Measurements from ENCODE around the gene ZFPM1. TPM values are rescaled to one million over a fixed set of nuclear protein-coding genes. Genes with fewer than 3 reads are reported as not detected.

Gene ZFPM1
- total RNA-seq, 1 experiment from 2014 or later, result 1.1 TPM

DNA sequence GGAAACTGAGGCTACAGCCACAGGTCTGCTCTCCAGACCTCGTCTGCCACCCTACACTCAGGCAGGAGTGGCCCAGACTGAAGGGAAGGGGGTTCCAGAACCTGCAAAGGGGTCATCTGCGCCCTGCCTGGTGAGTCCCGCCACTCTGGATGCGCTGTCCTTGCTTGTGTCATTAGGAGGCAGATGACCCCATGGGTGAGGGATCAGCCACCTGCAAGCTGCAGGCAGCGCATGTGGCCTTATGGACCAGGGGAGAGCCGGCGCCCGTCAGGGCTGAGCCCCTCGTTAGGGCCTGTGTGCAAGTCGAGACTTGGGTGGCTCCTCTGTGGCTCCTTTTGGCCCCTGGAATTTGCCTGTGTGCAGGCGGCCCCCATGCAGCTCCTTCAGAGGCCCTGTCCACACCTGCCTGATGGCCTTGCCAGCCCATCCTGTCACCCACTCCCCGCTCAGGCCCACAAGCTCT is 5.7 kb downstream of the ZFPM1 start:
- DNase-seq, result no peak
- Histone ChIP-seq H3K4me3 (ENCODE audit: insufficient read depth, low read depth, low read length) (no peak overlapping the region), H3K36me3 (replicated peaks; ENCODE audit: control insufficient read depth, insufficient read depth, low read length) (no peaks in the 10 kb centered on the region), H3K27me3 (ENCODE audit: control insufficient read depth, insufficient read depth, low read length) (peaks cover 26% of the 10 kb centered on the region)

DNA sequence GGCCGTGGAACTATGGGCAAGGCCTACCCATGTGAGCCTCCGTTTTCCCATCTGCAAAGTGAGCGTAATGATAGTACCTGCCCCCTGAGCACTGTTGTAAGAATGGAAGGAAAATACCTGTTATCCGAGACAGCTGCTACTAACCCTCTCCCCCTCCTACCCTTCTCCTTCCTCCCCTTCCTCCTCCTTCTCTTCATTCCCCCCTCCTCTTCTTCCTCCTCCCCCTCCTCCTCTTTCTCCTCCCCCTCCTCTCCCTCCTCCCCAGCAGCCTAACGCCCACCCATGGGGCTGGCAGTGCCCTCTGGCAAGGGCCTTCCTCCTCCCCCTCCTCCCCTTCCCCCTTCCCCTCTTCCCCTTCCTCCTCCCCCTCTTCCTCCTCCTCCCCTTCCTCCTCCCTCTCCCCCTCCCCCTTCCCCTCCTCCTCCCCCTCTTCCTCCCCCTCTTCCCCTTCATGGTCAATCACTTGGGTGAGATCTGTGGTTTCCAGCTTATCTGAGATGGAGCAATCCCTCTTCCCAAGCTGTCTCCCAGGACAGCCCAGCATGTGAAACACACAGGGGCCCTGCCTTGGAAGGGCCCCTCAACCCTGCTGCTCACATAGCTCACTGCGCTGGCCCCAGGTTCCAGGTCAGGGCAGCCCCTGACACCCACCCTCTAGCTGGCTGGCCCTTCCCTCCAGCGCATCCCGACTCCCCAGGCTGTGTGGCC is 6.4 kb downstream of the ZFPM1 start:
- Histone ChIP-seq H3K4me3 (ENCODE audit: insufficient read depth, low read depth, low read length) (no peak overlapping the region), H3K36me3 (replicated peaks; ENCODE audit: control insufficient read depth, insufficient read depth, low read length) (no peaks in the 10 kb centered on the region), H3K27me3 (ENCODE audit: control insufficient read depth, insufficient read depth, low read length) (peaks cover 19% of the 10 kb centered on the region)
- DNase-seq, result no peak

DNA sequence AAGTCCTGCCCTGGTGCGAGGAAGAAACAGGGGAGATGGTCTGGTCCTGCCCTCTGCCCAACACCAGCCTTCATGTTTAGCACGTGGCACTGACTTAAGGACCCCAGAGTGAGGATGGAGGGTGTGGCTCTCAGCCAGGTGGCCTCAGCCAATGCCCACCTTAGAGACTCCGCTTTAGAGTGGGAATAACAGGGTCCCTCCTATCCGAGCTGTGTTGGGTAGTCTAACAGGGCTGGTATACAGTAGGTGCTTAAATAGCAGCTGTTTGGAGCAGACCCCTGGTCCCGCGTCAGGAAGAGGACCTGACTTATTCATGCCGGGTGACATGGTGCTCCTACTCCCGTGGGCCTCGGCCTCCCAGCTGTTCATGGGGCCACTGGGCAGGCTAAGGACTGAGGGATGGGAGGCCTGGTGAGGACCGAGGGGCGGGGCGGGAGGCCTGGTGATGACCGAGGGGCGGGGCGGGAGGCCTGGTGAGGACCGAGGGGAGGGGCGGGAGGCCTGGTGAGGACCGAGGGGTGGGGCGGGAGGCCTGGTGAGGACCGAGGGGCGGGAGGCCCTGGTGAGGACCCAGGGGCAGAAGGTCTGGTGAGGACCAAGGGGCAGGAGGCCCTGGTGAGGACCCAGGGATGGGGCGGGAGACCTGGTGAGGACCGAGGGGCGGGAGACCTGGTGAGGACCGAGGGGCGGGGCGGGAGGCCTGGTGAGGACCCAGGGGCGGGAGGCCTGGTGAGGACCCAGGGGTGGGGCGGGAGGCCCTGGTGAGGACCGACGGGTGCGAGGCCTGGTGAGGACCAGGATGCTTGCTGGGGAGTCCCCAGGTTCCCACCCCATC is 7.6 kb downstream of the ZFPM1 start:
- no peak for DNase-seq
- Histone ChIP-seq H3K36me3 (replicated peaks; ENCODE audit: control insufficient read depth, insufficient read depth, low read length) (no peaks in the 10 kb centered on the region), H3K27me3 (ENCODE audit: control insufficient read depth, insufficient read depth, low read length) (peaks cover 11% of the 10 kb centered on the region), H3K4me3 (ENCODE audit: insufficient read depth, low read depth, low read length) (no peak overlapping the region)

DNA sequence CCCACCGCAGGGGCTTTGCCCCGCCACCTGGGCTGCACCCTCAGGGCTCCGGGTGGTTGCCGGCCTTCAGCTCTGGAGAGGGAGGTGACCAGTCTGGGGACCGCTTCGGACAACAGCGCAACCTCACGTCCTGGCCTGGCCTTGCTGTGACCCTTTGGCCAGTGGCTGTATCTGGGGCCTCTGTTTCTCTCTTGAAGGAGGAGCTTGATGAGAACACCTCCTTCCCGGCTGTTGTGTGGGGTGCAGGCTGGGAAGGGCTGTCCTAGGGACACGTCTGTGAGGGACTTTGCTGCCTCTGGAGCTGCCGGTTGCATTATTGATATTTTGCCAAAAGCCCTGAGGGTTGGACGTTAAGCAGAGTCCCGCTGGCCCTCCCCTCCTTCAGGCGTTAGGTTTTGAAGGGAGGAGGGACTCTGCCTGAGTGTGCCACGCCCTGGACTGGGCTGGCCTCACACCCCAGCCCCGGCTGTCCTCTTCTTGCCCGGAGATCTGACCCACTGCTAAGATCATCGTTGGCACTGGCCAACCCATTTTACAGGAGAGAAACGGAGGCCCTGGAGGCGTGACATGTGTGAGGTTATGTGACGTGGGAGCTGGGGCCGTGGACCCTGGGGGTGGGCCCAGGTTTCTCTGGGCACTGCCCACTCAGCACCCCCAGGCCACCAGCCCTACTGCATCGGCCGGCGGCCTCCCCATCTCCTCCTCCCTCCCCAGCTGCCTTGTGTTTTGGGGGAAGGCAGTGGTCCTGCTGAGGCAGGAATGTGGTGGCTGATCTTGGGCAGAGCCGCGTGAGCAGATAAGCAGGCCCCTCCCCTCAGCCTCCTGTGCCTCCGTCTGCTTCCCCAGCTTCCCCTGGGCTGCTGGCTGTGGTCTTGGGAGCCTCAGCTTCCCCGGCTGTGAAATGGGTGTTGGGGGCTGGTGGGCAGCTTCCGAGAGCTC is 8.5 kb downstream of the ZFPM1 start:
- H3K4me3 ChIP-seq (ENCODE audit: insufficient read depth, low read depth, low read length), result no peak overlapping the region
- no peaks in the 10 kb centered on the region for H3K36me3 ChIP-seq (replicated peaks; ENCODE audit: control insufficient read depth, insufficient read depth, low read length)
- peak; percentile 96 for DNase-seq
- H3K27me3 ChIP-seq (ENCODE audit: control insufficient read depth, insufficient read depth, low read length), result peaks cover 2% of the 10 kb centered on the region; the same call in 1 of the 2 replicates

DNA sequence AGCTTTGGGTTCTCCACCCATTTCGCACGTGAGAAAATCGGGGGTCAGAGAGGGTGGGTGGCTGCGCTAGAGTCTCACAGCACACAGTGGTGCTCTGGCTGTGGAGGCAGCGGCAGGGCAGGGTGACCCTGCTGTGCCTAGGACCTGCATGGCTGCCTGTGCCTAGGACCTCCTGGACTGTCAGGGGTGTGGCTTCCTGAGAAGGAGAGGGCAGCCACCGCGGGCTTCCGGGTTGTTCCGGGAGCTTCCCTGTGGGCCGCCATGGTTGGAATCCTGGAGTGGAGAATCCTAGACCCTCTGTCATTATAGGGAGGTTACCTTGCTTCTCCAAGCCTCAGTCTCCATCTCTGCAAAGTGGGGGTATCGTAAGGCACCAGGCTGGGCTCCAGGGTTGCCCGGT is 9.3 kb downstream of the ZFPM1 start:
- DNase-seq, result peak; percentile 61
- Histone ChIP-seq H3K4me3 (ENCODE audit: insufficient read depth, low read depth, low read length) (no peak overlapping the region), H3K27me3 (ENCODE audit: control insufficient read depth, insufficient read depth, low read length) (no peaks in the 10 kb centered on the region), H3K36me3 (replicated peaks; ENCODE audit: control insufficient read depth, insufficient read depth, low read length) (no peaks in the 10 kb centered on the region)

DNA sequence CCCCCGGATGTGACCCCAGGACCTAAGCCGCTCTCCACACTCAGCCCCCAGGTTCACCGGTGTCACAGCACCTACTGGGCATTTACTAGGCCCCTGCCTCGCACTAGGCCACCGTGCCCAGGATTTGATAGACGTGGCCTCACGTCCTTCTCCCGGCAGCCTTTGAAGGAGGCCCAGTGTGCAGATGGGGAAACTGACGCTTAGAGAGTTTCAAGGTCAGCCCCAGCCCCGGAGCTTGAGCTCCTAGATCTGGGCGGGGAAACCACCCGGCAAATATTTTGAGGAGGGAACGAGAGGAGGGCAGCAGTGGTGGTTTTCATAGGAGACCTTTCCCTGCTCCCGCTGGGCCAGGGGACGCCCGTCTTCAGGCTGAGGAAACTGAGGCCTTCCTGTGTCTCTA is 10.3 kb downstream of the ZFPM1 start:
- no peak overlapping the region for H3K4me3 ChIP-seq (ENCODE audit: insufficient read depth, low read depth, low read length)
- no peaks in the 10 kb centered on the region for H3K36me3 ChIP-seq (replicated peaks; ENCODE audit: control insufficient read depth, insufficient read depth, low read length)
- no peak for DNase-seq

DNA sequence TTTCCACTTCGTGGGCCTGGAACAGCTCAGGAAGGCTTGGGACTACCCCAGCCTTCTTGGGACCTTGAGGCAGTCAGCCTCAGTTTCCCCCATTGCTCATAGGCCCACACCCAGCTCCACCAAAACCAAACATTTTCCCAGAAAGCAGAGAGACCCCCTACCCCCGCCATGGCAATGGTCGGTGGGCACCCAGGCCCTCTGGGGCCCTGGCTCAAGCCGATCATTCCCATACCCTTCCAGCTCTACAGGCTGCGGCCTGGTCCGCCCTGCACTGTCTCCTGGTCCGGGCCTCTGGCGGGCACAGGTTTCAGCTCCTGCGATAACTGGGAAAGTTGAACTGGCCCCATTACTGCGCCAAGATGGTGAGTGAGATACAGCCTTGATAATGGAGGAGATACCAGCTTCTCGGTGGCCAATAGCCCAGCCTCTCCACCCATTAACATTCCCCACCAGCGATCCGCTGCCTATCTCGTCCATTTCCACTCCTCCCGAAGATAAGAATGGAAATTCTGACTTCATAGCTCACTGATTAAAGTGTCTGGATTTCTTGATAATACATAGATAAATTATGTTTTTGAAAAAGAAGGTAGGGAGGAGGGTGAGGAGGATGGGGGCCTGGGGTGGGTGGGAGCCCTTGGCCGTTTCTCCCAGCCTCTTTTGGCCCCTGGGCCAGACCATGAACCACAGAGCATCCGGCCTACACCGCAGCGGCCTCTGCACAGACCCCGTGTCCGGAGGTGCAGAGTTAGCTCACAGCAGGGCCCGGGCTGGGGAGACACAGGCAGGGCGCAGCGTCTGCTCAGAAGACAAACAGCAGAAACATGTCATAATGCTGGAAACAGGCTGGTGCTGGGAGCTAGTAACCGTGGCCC is 11.6 kb downstream of the ZFPM1 start:
- no peaks in the 10 kb centered on the region for H3K36me3 ChIP-seq (replicated peaks; ENCODE audit: control insufficient read depth, insufficient read depth, low read length)
- H3K27me3 ChIP-seq (ENCODE audit: control insufficient read depth, insufficient read depth, low read length), result no peaks in the 10 kb centered on the region
- no peak overlapping the region for H3K4me3 ChIP-seq (ENCODE audit: insufficient read depth, low read depth, low read length)
- DNase-seq, result no peak

More for the DNA sequence above, 10.3 kb downstream of the ZFPM1 start:
- no peaks in the 10 kb centered on the region for H3K27me3 ChIP-seq (ENCODE audit: control insufficient read depth, insufficient read depth, low read length)

DNA sequence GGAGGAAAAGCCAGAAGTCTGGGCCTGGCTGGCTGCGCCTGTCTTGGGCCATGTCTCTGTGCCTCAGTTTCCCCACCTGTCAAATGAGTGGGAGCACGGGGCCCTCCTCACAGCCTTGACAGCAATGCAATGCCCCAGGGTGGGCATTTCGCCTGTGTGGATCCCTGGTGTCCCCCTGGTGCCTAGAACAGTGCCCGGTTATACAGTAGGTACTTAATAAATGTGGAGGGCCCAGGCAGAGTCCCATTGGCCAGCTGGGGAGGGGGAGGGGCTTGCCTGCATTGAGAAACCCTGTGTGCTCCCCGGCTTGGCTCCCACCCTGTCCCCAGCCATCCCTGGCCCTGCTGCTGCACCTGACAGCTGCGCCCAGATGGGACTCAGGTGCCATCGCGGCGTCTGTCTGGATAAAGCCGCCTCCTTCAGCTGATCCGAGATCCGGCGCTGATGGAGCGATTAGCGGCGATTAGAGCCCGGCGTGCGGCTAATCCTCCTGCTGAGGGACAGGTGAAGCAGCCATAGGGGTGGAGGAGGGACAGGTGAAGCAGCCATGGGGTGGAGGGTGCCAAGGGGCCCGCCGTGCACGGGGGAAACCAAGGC is 12.4 kb downstream of the ZFPM1 start:
- no peaks in the 10 kb centered on the region for H3K36me3 ChIP-seq (replicated peaks; ENCODE audit: control insufficient read depth, insufficient read depth, low read length)
- no peaks in the 10 kb centered on the region for H3K27me3 ChIP-seq (ENCODE audit: control insufficient read depth, insufficient read depth, low read length)
- no peak overlapping the region for H3K4me3 ChIP-seq (ENCODE audit: insufficient read depth, low read depth, low read length)
- no peak for DNase-seq

DNA sequence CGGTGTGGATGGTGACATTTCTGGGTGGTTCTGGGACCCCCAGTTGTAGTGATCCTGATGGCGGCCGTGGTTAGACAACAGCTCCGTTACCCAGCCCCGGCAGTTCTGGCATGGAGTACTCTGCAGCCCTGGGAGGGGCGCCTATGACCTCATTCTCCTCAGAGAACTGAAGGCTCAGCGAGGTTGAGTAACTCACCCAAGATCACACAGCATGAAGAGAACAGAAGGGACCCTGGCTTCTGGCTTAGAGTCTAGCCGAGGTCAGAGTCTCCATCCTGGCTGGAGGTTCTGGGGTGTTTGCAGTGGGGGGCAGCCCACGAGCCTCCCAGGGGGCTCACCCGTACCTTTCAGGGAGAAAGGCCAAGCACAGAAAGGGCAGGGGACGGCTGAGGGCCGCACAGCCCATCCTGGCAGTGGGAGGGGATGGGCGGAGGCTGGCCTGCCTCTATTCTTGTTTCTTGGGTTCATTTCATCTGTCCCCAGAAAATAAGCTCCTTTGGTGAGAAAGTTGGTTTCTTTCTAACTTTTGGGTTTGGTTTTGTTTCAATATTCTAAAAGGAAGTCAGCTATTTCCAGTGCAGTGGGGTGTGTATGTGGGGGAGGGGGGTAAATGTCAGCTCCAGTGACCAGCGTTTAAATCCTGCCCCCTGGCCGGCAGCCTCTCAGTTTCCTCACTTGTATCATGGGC is 13.2 kb downstream of the ZFPM1 start:
- no peak for DNase-seq
- no peaks in the 10 kb centered on the region for H3K36me3 ChIP-seq (replicated peaks; ENCODE audit: control insufficient read depth, insufficient read depth, low read length)
- H3K4me3 ChIP-seq (ENCODE audit: insufficient read depth, low read depth, low read length), result no peak overlapping the region
- H3K27me3 ChIP-seq (ENCODE audit: control insufficient read depth, insufficient read depth, low read length), result no peaks in the 10 kb centered on the region

DNA sequence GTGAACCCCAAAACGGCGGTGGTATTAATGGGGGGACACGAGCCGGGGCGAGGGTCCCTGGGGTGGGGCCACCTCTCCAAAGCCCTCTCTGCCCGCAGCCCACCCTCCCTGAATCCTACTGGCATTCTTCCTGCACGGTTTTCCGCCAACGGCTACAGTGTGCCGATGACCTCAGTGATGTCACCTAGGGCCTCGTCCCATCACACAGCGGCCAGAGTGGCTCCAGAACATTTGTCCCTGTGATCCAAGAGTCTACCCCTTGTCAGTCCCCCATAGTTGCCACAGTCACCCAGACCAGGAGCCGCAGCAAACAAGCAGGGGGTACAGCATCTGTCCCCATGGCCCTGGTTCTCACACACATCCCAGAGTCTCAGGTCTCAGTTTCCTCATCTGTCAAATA is 13.9 kb downstream of the ZFPM1 start:
- no peak for DNase-seq
- Histone ChIP-seq H3K27me3 (ENCODE audit: control insufficient read depth, insufficient read depth, low read length) (no peaks in the 10 kb centered on the region), H3K36me3 (replicated peaks; ENCODE audit: control insufficient read depth, insufficient read depth, low read length) (no peaks in the 10 kb centered on the region), H3K4me3 (ENCODE audit: insufficient read depth, low read depth, low read length) (no peak overlapping the region)

DNA sequence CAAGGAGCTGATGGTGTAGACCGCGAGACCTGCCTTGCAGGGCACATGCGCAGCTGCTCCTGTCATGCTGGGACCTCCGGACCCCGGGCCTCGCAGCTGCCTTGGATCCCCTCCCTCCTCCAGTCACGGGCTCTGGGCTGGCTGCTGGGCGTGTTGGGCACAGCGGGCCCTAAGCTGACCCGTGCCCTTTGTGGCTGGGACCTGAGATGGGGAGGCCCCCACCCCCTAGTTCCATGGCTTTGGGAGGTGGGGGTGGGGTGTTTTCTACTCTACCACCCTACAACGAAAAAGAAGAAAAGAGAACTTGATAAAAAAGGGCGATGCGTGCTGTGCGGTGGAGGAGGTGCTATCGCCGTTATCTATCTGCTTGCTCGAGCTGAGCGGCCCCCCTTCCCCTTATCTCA is 14.5 kb downstream of the ZFPM1 start:
- H3K27me3 ChIP-seq (ENCODE audit: control insufficient read depth, insufficient read depth, low read length), result no peaks in the 10 kb centered on the region
- H3K4me3 ChIP-seq (ENCODE audit: insufficient read depth, low read depth, low read length), result no peak overlapping the region
- H3K36me3 ChIP-seq (replicated peaks; ENCODE audit: control insufficient read depth, insufficient read depth, low read length), result no peaks in the 10 kb centered on the region
- peak; percentile 60 for DNase-seq

DNA sequence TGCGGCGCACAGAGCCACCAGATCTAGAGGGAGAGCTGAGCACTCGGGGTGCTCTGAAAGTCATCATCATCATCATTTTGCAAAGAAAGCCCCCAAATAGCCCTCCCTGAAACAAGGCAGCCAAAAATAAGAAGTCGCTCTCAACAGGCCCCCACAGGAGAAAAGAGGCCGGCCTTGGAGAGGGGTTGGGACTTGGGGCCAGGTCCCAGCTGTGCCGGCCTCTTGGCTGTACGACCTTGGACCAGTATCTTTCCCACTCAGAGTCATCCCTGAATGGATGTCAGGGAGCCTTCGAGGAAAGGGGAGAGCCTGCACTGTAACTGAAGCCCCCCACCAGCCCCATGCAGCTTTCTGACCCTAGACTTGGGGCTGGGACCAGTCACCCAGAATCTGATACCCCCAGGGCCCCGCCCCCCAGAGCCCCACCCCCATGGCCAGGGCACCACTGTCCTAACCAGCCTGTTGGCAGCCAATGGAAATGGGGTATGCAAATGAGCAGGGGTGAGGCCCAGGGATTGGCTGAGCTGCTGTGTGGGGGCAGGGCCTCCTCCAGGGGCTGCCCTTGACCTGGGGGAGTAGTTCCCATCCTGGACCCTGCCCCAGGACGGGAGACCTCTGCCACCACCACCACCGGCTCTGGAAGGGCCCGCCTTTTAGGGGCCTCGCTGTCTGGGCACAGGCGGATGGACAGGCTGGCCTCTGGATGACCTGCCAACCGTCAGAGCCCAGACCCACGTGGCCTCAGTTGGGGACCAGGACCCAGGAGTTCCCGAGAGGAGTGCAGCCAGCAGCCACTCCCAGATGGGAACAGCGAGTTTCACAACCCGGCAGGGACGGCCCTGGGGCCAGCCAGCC is 15.4 kb downstream of the ZFPM1 start:
- H3K27me3 ChIP-seq (ENCODE audit: control insufficient read depth, insufficient read depth, low read length), result no peaks in the 10 kb centered on the region
- DNase-seq, result peak; percentile 100
- peak overlapping the region; percentile 10; the same call in 1 of the 2 replicates for H3K4me3 ChIP-seq (ENCODE audit: insufficient read depth, low read depth, low read length)
- H3K36me3 ChIP-seq (replicated peaks; ENCODE audit: control insufficient read depth, insufficient read depth, low read length), result no peaks in the 10 kb centered on the region
